Erythroblast (primary cell): Measurements from ENCODE around the gene CSTB.

Experiments
- GATA1 ChIP-seq: IDR thresholded peaks from 2 replicates; pipeline ENCODE4 v1.6.1; 2011; ENCODE audit warnings: low read depth, mild to moderate bottlenecking, control low read depth, low read length, moderate library complexity
- POLR2A ChIP-seq: IDR thresholded peaks from 2 replicates; pipeline ENCODE4 v1.6.1; 2011; ENCODE audit warnings: mild to moderate bottlenecking, low read length

- TF ChIP-seq POLR2A (no peak), GATA1 (no peak)
These were observed 41.2 kb downstream of the CSTB start for GRCh38 chr21:43734928-43735229.
